GM15510 (cell line): ENCODE data around the gene TMEM117.

ENCODE experiments used
- POLR2A ChIP-seq: IDR thresholded peaks from 3 replicates; pipeline ENCODE4 v1.6.1; 2011; ENCODE audit warnings: borderline replicate concordance; ENCODE audit not compliant: insufficient read length; ENCODE audit errors: extremely low read depth

Gene TMEM117

GRCh38 chr12:44223736-44224135 is 387.9 kb downstream of the TMEM117 start:
- no peak for TF ChIP-seq POLR2A

GRCh38 chr12:44224399-44225148 is 388.7 kb downstream of the TMEM117 start:
- TF ChIP-seq POLR2A: no peak

GRCh38 chr12:44225149-44225510 is 389.2 kb downstream of the TMEM117 start:
- no peak for TF ChIP-seq POLR2A

- no peak for TF ChIP-seq POLR2A
Measured at GRCh38 chr12:44227616-44228015, 391.7 kb downstream of the TMEM117 start.

GRCh38 chr12:44229846-44230245 is 394.0 kb downstream of the TMEM117 start:
- TF ChIP-seq POLR2A: no peak

- no peak for TF ChIP-seq POLR2A
Measured at GRCh38 chr12:44235674-44236073, 399.8 kb downstream of the TMEM117 start.

GRCh38 chr12:44240186-44240585 is 404.3 kb downstream of the TMEM117 start:
- TF ChIP-seq POLR2A: no peak

- TF ChIP-seq POLR2A: no peak
Measured at GRCh38 chr12:44245932-44246331, 410.1 kb downstream of the TMEM117 start.

GRCh38 chr12:44246482-44247105 is 410.7 kb downstream of the TMEM117 start:
- TF ChIP-seq POLR2A: no peak

- no peak for TF ChIP-seq POLR2A
Measured at GRCh38 chr12:44247588-44247987, 411.7 kb downstream of the TMEM117 start.

- TF ChIP-seq POLR2A: no peak
Measured at GRCh38 chr12:44248436-44248835, 412.6 kb downstream of the TMEM117 start.

- no peak for TF ChIP-seq POLR2A
Measured at GRCh38 chr12:44253338-44253856, 417.5 kb downstream of the TMEM117 start.

GRCh38 chr12:44258246-44258645 is 422.4 kb downstream of the TMEM117 start:
- no peak for TF ChIP-seq POLR2A

- TF ChIP-seq POLR2A: no peak
Measured at GRCh38 chr12:44259890-44260289, 424.0 kb downstream of the TMEM117 start.

- no peak for TF ChIP-seq POLR2A
Measured at GRCh38 chr12:44260581-44260980, 424.7 kb downstream of the TMEM117 start.
